Smooth muscle cell (in vitro differentiated cells): ENCODE data around the gene KRTAP3-1. TPM values are rescaled to one million over a fixed set of nuclear protein-coding genes. Genes with fewer than 3 reads are reported as not detected.

Experiments
- DNase-seq: peaks from one replicate; lab custom pipeline; 2025; ENCODE audit not compliant: unreplicated experiment; lab: John Stamatoyannopoulos, UW
- H2AFZ ChIP-seq: fragments of 200-600 bp; sonication (generic); 2 replicates; pipeline ENCODE4 v1.6.0; 2016; ENCODE audit warnings: antibody characterized with exemption, low read depth, mild to moderate bottlenecking
- H3F3A ChIP-seq: fragments of 200-600 bp; sonication (generic); 2 replicates; pipeline ENCODE4 v1.6.0; 2017; ENCODE audit warnings: antibody characterized with exemption, low read depth
- H3K27ac ChIP-seq: fragments of 200-600 bp; sonication (generic); 2 replicates; pipeline ENCODE4 v1.5.1; 2016; ENCODE audit warnings: low read depth, mild to moderate bottlenecking
- H3K27me3 ChIP-seq: fragments of 200-600 bp; sonication (generic); 2 replicates; pipeline ENCODE4 v1.6.1; 2016; ENCODE audit warnings: low read depth, mild to moderate bottlenecking
- H3K36me3 ChIP-seq: fragments of 200-600 bp; sonication (generic); 2 replicates; pipeline ENCODE4 v1.5.1; 2016; ENCODE audit warnings: low read depth
- H3K4me1 ChIP-seq: fragments of 200-600 bp; sonication (generic); 2 replicates; pipeline ENCODE4 v1.5.1; 2016; ENCODE audit warnings: low read depth
- H3K4me2 ChIP-seq: fragments of 200-600 bp; sonication (generic); 2 replicates; pipeline ENCODE4 v1.6.0; 2016; ENCODE audit warnings: mild to moderate bottlenecking
- H3K4me3 ChIP-seq: fragments of 200-600 bp; sonication (generic); 2 replicates; pipeline ENCODE4 v1.5.1; 2016; ENCODE audit warnings: mild to moderate bottlenecking
- H3K79me2 ChIP-seq: fragments of 200-600 bp; sonication (generic); 2 replicates; pipeline ENCODE4 v1.6.0; 2016; ENCODE audit warnings: low read depth, mild to moderate bottlenecking
- H3K9ac ChIP-seq: fragments of 200-600 bp; sonication (generic); 2 replicates; pipeline ENCODE4 v1.6.0; 2016; ENCODE audit warnings: low read depth
- H3K9me3 ChIP-seq: fragments of 200-600 bp; sonication (generic); replicated peaks from 2 replicates; pipeline ENCODE4 v1.5.1; 2016; ENCODE audit warnings: low read depth
- H4K20me1 ChIP-seq: fragments of 200-600 bp; sonication (generic); 2 replicates; pipeline ENCODE4 v1.6.0; 2016; ENCODE audit warnings: low read depth
- CTCF ChIP-seq: fragments of 200-600 bp; sonication (generic); IDR thresholded peaks from 2 replicates; pipeline ENCODE4 v1.5.1; 2017; ENCODE audit warnings: borderline replicate concordance, mild to moderate bottlenecking, antibody characterized with exemption; ENCODE audit not compliant: insufficient read depth, poor library complexity, severe bottlenecking
- WGBS: methylation state at CpG from one replicate; pipeline ENCODE4 v1.1.7; 2016; ENCODE audit warnings: low lambda C conversion rate; 5-methylcytosine and 5-hydroxymethylcytosine counted together
- polyA plus RNA-seq: library from polyadenylated mRNA; unstranded; fragments of >200 nt; fragmentation: Nextera tagmentation; extraction: Ambion mirVana; gene quantifications from 2 replicates; pipeline ENCODE4 v1.2.1, GENCODE V29; 2016
- total RNA-seq: library from RNA; depleted of rRNA; stranded (reverse); fragments of >200 nt; gene quantifications from 2 replicates; pipeline ENCODE4 v1.2.3, GENCODE V29; 2014

The KRTAP3-1 gene
- total and polyA plus RNA-seq, 2 experiments from 2014 or later: 0.29 to 0.49 TPM

- H3K4me2 ChIP-seq: no peak within 1 kb of the TSS
- no peak for TF ChIP-seq CTCF
- H3K4me3 ChIP-seq: no peak within 1 kb of the TSS
- H3K27me3 ChIP-seq: no peaks in the 10 kb centered on the region
- no peaks in the 10 kb centered on the region for H4K20me1 ChIP-seq
- H3K27ac ChIP-seq: no peak within 1 kb of the TSS
- no peaks in the 10 kb centered on the region for H3K79me2 ChIP-seq
- H3K36me3 ChIP-seq: no peaks in the 10 kb centered on the region
- DNase-seq: no peak
- no peak within 1 kb of the TSS for H3K9ac ChIP-seq
- no peaks in the 10 kb centered on the region for H3F3A ChIP-seq
- no peaks in the 10 kb centered on the region for H3K4me1 ChIP-seq
- no peaks in the 10 kb centered on the region for H3K9me3 ChIP-seq
- H2AFZ ChIP-seq: no peak within 1 kb of the TSS
- 83% methylated on average over 12 of the region's 12 CpGs for WGBS
These were observed 20.8 kb upstream of the KRTAP3-1 start, which contains the start of gene KRTAP1-4 for GRCh38 chr17:41029633-41030245. KRTAP1-4 (minus strand) TSS chr17:41030195; CDS start chr17:41030078, 117 bp downstream.

- H3K36me3 ChIP-seq: no peaks in the 10 kb centered on the region
- no peaks in the 10 kb centered on the region for H3K9me3 ChIP-seq
- H3K79me2 ChIP-seq: no peaks in the 10 kb centered on the region
- H3F3A ChIP-seq: no peaks in the 10 kb centered on the region
- no peak within 1 kb of the TSS for H3K4me3 ChIP-seq
- no peak within 1 kb of the TSS for H2AFZ ChIP-seq
- peak within 1 kb of the TSS; percentile 47 for H3K4me2 ChIP-seq
- H4K20me1 ChIP-seq: no peaks in the 10 kb centered on the region
- H3K4me1 ChIP-seq: no peaks in the 10 kb centered on the region
- no peak for TF ChIP-seq CTCF
- H3K27me3 ChIP-seq: no peaks in the 10 kb centered on the region
- H3K27ac ChIP-seq: no peak within 1 kb of the TSS
- no peak within 1 kb of the TSS for H3K9ac ChIP-seq
- DNase-seq: no peak
- 77% methylated on average over 9 of the region's 9 CpGs for WGBS
These were observed 18.0 kb upstream of the KRTAP3-1 start, which contains the start of gene KRTAP1-5 for GRCh38 chr17:41026715-41027471. KRTAP1-5 (minus strand) TSS chr17:41027208; CDS start chr17:41027155, 53 bp downstream.

GRCh38 chr17:41024697-41025096 is 15.8 kb upstream of the KRTAP3-1 start:
- no peak overlapping the region for H2AFZ ChIP-seq
- no peak overlapping the region for H3K27ac ChIP-seq
- H3K4me1 ChIP-seq: no peaks in the 10 kb centered on the region
- no peak for DNase-seq
- H3K36me3 ChIP-seq: no peaks in the 10 kb centered on the region
- TF ChIP-seq CTCF: no peak
- H4K20me1 ChIP-seq: no peaks in the 10 kb centered on the region
- H3K79me2 ChIP-seq: no peaks in the 10 kb centered on the region
- WGBS: 72% methylated on average over 3 of the region's 3 CpGs
- no peak overlapping the region for H3K9ac ChIP-seq
- no peak overlapping the region for H3K4me3 ChIP-seq
- H3K4me2 ChIP-seq: no peak overlapping the region
- no peaks in the 10 kb centered on the region for H3K9me3 ChIP-seq
- no peaks in the 10 kb centered on the region for H3F3A ChIP-seq
- no peaks in the 10 kb centered on the region for H3K27me3 ChIP-seq
